WTC11 (cell line): ENCODE data around the gene EIF4G3.

Source experiments
- ATF1 ChIP-seq: sonication (generic); formaldehyde crosslinking; IDR thresholded peaks from 2 replicates; pipeline ENCODE4 v1.8.1; 2023; ENCODE audit warnings: mild to moderate bottlenecking, moderate library complexity, missing genetic modification reagents
- ATF2 ChIP-seq: sonication (generic); formaldehyde crosslinking; IDR thresholded peaks from 2 replicates; pipeline ENCODE4 v1.8.1; 2022; ENCODE audit warnings: low read depth, missing genetic modification reagents, borderline replicate concordance
- CTCF ChIP-seq: fragments of 200-600 bp; IDR thresholded peaks from 2 replicates; pipeline ENCODE4 v1.8.0; 2022; ENCODE audit warnings: antibody characterized with exemption
- ELF4 ChIP-seq: sonication (generic); formaldehyde crosslinking; IDR thresholded peaks from 2 replicates; pipeline ENCODE4 v1.8.1; 2022; ENCODE audit warnings: low read depth, mild to moderate bottlenecking, moderate library complexity, missing genetic modification reagents
- ETV6 ChIP-seq: sonication (generic); formaldehyde crosslinking; IDR thresholded peaks from 2 replicates; pipeline ENCODE4 v1.8.1; 2022; ENCODE audit warnings: mild to moderate bottlenecking, missing genetic modification reagents
- NFE2L1 ChIP-seq: sonication (generic); formaldehyde crosslinking; IDR thresholded peaks from 2 replicates; pipeline ENCODE4 v1.8.1; 2023; ENCODE audit warnings: missing genetic modification reagents
- RELA ChIP-seq: sonication (generic); formaldehyde crosslinking; IDR thresholded peaks from 2 replicates; pipeline ENCODE4 v1.8.1; 2022; ENCODE audit warnings: missing genetic modification reagents, mild to moderate bottlenecking, borderline replicate concordance
- SMAD4 ChIP-seq: sonication (generic); formaldehyde crosslinking; IDR thresholded peaks from 2 replicates; pipeline ENCODE4 v1.8.0; 2022; ENCODE audit warnings: mild to moderate bottlenecking, missing genetic modification reagents
- SOX15 ChIP-seq: fragments of 250-450 bp; sonication (Bioruptor Pico); IDR thresholded peaks from 2 replicates; pipeline ENCODE4 v1.9.0; 2021; ENCODE audit warnings: mild to moderate bottlenecking
- USF1 ChIP-seq: sonication (generic); formaldehyde crosslinking; IDR thresholded peaks from 2 replicates; pipeline ENCODE4 v1.8.0; 2022; ENCODE audit warnings: mild to moderate bottlenecking, missing genetic modification reagents
- ZNF263 ChIP-seq: sonication (generic); formaldehyde crosslinking; IDR thresholded peaks from 2 replicates; pipeline ENCODE4 v1.8.1; 2022; ENCODE audit warnings: low read depth, mild to moderate bottlenecking, moderate library complexity, missing genetic modification reagents
- TF ChIP-seq, protein P1 (sequence below): sonication (generic); formaldehyde crosslinking; IDR thresholded peaks from 2 replicates; pipeline ENCODE4 v1.8.0; 2023; ENCODE audit warnings: mild to moderate bottlenecking, missing genetic modification reagents
- TF ChIP-seq, protein P2 (sequence below): fragments of 250-450 bp; sonication (Bioruptor Pico); conservative IDR thresholded peaks from 2 replicates; pipeline ENCODE4 v1.9.0; 2021; ENCODE audit warnings: mild to moderate bottlenecking
- TF ChIP-seq, protein P3 (sequence below): sonication (generic); formaldehyde crosslinking; IDR thresholded peaks from 2 replicates; pipeline ENCODE4 v1.8.1; 2023; ENCODE audit warnings: mild to moderate bottlenecking, missing genetic modification reagents, moderate library complexity

GRCh38 chr1:21069549-21069948 is 107.1 kb downstream of the EIF4G3 start:
- no peak for TF ChIP-seq ZNF263 (CRISPR knock-in tag)
- no peak for TF ChIP-seq SMAD4 (CRISPR knock-in tag)
- no peak for TF ChIP-seq CTCF
- no peak for TF ChIP-seq USF1 (CRISPR knock-in tag)
- TF ChIP-seq, protein P1, sequence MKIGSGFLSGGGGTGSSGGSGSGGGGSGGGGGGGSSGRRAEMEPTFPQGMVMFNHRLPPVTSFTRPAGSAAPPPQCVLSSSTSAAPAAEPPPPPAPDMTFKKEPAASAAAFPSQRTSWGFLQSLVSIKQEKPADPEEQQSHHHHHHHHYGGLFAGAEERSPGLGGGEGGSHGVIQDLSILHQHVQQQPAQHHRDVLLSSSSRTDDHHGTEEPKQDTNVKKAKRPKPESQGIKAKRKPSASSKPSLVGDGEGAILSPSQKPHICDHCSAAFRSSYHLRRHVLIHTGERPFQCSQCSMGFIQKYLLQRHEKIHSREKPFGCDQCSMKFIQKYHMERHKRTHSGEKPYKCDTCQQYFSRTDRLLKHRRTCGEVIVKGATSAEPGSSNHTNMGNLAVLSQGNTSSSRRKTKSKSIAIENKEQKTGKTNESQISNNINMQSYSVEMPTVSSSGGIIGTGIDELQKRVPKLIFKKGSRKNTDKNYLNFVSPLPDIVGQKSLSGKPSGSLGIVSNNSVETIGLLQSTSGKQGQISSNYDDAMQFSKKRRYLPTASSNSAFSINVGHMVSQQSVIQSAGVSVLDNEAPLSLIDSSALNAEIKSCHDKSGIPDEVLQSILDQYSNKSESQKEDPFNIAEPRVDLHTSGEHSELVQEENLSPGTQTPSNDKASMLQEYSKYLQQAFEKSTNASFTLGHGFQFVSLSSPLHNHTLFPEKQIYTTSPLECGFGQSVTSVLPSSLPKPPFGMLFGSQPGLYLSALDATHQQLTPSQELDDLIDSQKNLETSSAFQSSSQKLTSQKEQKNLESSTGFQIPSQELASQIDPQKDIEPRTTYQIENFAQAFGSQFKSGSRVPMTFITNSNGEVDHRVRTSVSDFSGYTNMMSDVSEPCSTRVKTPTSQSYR (CRISPR knock-in tag) = no peak
- TF ChIP-seq, protein P2, sequence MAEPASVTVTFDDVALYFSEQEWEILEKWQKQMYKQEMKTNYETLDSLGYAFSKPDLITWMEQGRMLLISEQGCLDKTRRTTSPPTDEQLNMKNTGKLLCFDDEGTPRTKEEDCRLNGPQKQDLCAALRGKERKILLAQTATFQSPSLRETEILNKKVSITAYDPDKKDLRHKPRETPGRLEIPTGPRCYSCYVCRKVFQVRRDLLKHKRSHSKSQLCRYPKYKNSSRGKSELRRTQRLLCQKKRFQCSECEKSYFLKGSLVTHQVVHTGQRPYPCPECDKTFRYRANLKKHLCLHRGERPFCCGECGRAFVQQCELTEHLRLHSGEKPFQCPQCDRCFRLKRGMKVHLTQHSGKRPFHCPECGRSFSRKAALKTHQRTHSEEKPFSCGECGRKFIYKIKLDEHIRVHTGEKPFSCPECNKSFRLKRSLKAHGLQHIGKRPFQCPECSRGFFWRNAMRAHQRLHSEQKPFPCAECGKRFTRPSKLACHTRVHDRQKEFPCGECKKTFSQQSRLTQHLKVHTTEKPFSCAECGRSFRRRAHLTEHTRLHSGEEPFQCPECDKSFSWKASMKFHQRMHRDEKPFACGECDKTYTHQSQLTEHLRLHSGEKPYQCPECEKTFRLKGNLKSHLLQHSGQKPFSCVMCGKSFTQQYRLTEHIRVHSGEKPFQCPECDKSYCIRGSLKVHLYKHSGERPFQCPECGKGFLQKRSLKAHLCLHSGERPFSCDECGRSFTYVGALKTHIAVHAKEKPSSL (CRISPR knock-in tag) = no peak
- TF ChIP-seq NFE2L1 (CRISPR knock-in tag) = no peak
- no peak for TF ChIP-seq ETV6 (CRISPR knock-in tag)
- no peak for TF ChIP-seq ELF4 (CRISPR knock-in tag)
- no peak for TF ChIP-seq RELA (CRISPR knock-in tag)
- no peak for TF ChIP-seq SOX15 (CRISPR knock-in tag)
- no peak for TF ChIP-seq ATF2
- TF ChIP-seq, protein P3, sequence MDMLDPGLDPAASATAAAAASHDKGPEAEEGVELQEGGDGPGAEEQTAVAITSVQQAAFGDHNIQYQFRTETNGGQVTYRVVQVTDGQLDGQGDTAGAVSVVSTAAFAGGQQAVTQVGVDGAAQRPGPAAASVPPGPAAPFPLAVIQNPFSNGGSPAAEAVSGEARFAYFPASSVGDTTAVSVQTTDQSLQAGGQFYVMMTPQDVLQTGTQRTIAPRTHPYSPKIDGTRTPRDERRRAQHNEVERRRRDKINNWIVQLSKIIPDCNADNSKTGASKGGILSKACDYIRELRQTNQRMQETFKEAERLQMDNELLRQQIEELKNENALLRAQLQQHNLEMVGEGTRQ (CRISPR knock-in tag) = no peak
- TF ChIP-seq ATF1 (CRISPR knock-in tag) = no peak
